Right renal cortex interstitium (tissue), 3 donors: ENCODE data around the gene NEK11. TPM values are rescaled to one million over a fixed set of nuclear protein-coding genes. Genes with fewer than 3 reads are reported as not detected.
"Not testable (repeated sequence)": the region's sequence is repeated elsewhere in the genome, so short reads cannot be mapped to it uniquely, and the experiment has no call there.

Experiments
- DNase-seq, 3 donors: peaks; one replicate each; pipeline ENCODE4 v3.0.0-alpha.2; 2013; ENCODE audit warnings: low read depth in 3 of 3, low spot score in 2 of 3
- polyA plus RNA-seq, 3 donors: library from polyadenylated mRNA; unstranded; fragments of 120-200 nt; gene quantifications; one replicate each; pipeline ENCODE4 v1.2.1, GENCODE V29; 2013; ENCODE audit not compliant: insufficient read length in 3 of 3

Gene NEK11
- polyA plus RNA-seq, 3 donors, result 19.2 to 22.1 (median 21.7) TPM

DNA sequence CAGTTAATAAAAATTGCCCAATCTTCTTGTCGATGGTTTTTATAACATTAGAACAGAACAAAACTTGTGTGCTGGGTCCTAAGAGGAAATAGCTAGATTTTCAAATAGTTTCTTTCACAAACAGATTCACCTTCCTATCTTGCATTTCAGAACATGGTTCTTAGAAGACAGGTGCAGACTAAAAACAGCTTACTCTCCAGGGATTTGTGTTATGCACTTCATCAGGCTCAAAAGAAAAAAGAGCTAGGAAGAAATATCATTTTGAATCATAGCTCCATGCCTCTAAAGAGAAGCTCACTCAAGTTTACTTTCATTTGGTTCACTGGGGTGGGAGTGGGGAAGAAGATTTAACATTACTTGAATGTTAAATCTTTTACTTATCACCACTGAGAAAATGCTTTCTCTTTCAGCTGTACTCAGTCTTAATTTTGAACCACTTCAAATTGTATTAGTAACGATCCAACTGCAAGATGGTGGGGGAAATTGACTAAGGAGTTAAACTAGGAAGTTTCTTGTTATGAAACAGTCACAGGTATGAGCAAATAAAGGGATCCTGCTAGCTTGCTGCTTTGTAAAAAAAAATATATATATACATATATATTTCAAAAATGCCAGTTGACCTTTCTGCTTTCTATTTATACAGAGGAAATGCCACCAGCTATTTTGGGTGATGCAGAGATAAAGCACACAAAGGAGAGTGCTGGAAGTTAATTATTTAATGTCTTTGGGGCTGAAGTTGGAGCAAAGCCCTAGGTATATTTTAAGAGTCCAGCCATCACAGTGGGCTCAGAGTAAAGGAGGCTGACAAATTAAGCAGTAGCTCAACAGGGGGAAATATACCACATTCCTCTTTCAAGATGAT is 326.6 kb downstream of the NEK11 start:
- DNase-seq, result no peak

DNA sequence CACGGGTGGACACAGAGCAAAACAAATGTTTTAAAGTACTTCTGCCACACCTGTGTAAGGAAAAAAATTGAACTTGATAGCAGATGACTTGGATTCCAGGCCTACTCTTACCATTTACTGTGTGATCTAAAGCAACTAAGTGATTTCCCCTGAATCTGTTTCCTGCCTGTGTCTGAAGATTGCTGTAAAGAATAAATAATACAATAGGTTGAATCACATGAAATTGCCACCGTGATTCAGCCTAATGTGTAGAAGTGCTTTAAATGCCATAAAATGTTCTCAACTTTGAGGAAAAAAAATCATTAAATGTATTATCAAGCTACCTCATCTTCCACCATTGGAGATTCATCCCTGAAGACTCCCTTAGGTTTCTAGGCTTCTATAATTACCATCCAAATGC is 327.3 kb downstream of the NEK11 start:
- no peak for DNase-seq

DNA sequence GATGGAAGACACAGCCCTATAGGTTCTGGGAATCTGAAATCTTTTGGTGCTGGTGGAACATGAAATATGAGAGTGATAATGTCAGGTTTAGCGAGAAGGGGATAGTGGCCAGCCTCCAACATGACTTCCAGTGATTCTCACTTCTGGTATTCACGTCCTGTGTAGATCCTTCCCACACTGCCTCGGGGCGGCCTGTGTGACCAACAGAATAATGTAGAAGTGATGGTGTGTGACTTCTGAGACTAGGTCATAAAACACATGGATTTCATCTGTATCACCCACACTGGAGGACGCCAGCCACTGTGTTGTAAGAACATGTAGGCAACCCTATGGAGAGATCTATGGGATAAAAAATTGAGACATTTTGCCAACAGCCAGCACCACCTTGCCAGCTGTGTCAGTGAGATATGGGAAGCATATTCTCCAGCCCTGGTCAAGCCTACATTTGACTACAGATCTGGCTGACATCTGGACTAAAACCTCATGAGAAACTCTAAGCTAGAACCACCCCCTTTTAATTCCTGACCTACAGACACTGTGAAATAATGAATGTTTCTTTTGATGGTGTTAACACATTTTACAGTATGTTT is 329.4 kb downstream of the NEK11 start:
- no peak for DNase-seq

DNA sequence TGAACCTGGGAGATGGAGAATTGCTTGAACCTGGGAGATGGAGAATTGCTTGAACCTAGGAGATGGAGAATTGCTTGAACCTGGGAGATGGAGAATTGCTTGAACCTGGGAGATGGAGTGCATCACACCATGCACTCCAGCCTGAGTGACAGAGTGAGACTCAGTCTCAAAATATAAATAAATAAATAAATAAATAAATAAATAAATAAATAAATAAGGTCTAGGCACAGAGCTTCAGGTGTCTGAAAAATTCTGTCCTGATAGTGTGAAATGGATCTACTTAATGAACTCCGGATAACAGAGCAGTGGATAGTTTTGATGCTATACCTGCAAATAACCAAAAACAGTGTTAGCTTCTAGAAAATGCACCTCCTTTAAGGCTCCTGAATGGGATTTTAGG is 330.6 kb downstream of the NEK11 start:
- no peak for DNase-seq

DNA sequence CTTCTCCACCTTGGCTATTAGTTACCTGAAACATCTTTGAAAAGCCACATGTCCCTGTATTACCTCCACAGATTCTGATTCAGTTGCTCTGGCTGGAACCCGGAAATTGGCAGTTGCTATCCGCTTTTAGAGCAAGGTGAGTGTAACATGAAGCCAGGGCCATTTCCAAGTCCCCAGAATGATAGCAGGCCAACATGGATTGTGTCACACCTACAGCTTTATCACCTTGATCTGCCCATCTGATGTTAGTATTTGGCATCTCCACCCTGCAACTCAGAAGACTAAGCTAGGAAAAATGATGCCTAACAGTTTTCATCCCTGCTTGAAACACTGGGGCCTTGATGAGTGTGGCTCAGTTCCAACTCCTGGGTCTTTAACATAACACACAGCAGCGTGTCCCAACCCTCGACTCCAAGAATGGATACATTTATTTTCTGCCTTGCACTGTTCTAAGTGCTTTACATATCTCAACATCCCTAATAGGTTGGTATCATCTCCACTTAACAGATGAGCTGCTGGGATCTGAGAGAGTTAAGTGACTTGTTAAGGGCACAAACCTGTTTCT is 333.6 kb downstream of the NEK11 start:
- DNase-seq, result no peak

- DNase-seq, result not testable (repeated sequence)
Measured at GRCh38 chr3:131361066-131361463, 334.4 kb downstream of the NEK11 start.

GRCh38 chr3:131361464-131362421 is 335.1 kb downstream of the NEK11 start:
- peak; percentile 29 to 38 (median 32) for DNase-seq

- DNase-seq, result no peak
Measured at GRCh38 chr3:131363275-131363674, 336.6 kb downstream of the NEK11 start.

DNA sequence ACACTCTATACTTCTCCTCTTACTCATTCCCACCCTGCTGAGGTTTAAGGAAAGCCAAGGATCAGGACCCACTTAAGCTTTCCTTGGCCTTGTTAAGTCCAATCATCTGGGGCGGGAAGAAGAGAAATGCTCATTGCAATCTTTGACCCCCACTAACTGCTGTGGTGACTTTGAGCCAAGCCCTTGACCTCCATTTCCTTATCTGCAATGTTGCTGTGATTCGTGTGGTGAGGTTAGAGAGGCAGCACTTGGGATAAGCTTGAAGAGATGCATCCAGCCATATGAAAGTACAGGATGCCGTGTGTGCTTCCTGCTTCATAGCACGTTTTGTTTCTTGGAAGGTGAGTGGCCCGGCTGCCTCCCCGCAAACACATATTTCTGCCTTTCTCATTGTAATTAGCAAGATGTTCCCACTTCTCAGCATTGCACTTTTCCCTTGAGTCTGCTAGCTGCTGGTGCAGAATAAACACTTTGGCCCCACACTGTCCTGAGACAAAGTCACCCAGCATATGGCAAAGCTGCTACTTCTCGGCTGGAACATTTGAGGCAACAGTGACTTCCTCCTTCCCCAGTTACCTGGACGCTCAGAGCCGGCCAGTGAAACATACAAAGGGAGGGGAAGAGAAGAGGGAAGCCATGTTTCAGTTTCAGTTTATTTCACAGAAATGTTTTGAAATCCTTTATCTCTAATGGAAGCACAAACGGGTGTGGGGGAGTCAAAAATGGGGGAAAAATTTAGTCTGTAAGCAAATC is 344.4 kb downstream of the NEK11 start:
- DNase-seq, result no peak

DNA sequence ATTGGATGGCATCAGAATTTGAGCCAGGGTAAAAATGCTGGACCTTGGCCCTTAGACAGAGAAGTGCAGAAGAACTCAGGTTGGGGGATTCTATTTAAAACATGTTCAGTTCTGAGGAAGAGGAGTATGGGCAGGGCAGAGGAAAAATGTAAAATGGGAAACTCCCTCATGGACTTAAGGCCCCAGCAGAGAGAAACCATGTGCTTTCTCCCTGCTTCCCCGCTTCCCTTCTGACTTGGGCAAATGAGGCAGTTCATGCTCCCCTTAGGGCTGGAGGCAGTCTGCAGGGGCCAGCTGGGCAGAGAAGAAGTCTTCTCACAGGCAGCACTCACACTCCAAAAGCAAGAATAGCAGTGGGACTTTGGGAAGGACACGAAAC is 345.0 kb downstream of the NEK11 start:
- no peak for DNase-seq

- no peak for DNase-seq
Measured at GRCh38 chr3:131374741-131375140, 348.1 kb downstream of the NEK11 start.

- not testable (repeated sequence) for DNase-seq
Measured at GRCh38 chr3:131380821-131381444, 354.3 kb downstream of the NEK11 start.

GRCh38 chr3:131381445-131382291 is 355.0 kb downstream of the NEK11 start, which contains the start of gene NUDT16:
NUDT16 (plus strand) TSS chr3:131381774; CDS start chr3:131381805, 31 bp downstream.
- peak; percentile 89 to 96 (median 93) for DNase-seq

GRCh38 chr3:131386429-131387165 is 359.9 kb downstream of the NEK11 start:
- no peak for DNase-seq

- DNase-seq, result no peak
Measured at GRCh38 chr3:131387796-131388489, 361.3 kb downstream of the NEK11 start.

DNA sequence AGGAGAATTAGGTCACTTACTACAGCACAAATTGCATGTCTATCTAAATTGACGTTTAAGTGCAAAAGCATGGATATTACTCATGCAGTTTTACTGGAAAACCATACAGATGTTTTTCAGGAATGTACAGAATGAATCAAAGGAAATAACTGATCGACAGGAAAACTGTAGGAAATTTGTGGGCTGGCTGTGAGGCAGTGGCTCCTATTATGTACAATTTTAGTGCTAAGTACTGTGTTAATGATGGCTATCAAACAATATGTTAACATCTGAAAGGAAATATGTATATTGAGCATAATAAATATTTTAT is 361.8 kb downstream of the NEK11 start:
- DNase-seq, result no peak

DNA sequence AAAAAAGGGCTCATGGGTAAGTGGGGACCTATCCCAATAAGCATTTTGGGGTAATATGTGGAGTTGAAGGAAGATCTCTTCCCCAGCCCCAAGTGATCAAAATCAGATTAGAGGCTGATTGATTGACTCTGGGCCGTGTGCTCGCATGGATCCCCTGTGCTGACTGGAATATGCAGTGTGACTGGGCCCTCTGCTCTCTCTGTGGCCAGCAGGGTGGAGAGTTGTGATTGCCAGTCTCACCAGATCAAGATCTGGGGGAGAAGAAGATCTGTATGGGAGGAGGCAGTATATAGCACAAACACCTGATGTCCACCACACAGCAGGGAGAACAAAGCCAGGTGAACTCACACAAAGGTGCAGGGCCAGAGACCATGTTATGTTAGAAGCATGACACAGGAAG is 363.7 kb downstream of the NEK11 start:
- no peak for DNase-seq
